Activated gamma-delta T cell (primary cell): ENCODE data around the gene COL4A2.

Experiments used
- DNase-seq: peaks from one replicate; lab custom pipeline; 2025; lab: John Stamatoyannopoulos, UW

Gene COL4A2

DNA sequence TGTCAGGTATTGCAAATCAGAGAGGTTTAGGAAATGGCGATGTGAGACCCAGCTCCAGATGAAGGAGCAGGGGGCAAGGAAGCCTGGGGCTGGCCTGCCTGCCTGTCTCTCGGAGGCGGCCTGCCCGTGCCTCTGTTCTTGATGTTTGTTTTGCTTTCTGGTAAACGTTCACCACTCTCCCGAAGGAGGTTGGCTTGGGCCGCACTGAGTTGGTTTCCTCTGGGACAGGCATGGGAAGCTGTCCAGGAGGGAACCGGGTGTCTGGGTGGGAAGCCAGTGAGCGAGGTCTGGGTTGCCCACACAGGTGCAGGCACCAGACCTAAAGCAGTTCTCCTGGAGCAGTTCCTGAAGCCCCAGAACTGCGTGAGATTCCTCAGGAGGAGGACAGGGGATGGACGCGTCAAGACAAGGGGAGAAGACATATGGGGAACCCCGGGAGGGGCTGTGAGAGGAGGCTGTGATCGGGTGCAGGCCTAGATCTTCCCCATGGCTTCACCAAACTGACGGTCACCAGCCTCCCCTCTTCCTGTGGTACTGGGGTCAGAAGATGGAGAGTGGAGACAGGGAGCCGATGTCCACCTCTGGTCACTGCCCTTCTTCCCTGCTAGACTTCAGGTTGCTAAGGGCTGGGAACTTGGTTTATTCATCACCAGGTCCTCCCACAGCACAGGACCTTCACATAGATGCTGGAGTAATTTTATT, 15.2 kb downstream of the COL4A2 start:
- no peak for DNase-seq

DNA sequence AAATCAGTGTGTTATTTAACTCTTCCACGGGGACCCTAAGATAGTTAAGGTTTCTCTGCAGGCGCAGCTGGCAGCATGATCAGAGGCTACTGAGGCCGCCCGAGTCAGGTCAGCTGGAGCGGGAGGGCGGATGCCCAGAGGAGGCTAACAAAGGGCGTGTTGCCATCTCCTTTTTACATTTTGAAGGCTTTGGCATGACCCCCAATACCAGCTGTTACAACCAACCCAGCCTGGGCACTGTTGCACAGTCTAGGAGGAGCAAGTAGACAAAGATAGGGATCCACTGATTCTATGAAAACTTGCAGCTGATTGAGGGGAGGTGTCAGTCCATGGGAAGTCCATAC, 15.7 kb downstream of the COL4A2 start:
- DNase-seq, result no peak

DNA sequence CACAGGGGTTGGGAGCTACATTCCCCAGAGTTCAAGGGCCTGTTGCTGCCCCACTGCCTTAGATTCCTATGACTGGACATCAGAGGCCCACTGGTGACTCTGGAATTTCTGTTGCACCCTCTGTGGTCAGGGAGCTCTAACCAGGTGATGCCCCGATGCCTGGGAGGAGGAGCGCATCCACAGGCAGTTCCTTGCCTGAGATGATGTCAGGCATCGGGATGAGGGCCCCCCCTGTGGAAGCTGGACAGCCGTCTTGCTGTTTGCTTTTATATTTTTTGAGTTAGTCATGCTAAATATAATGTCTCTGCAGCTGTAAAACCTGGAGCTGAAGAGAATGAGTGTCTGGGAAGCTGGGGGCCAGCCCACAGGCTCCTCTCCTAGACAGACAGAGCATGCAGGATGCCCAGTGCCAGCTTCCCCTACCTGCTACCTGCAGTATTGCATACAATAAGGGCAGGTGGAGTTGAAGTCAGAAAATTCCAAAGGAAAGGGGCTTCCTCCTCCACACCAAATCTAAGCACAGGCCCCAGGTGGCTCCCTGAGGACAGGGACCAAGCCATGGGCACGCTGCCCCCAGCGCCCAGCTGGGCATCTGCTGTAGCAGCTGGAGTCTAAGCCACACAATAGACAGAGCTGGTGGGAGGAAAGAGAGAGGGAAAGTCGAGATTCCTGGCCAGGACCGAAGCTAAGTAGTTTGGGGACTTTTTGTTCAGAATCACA, 16.2 kb downstream of the COL4A2 start:
- no peak for DNase-seq

DNA sequence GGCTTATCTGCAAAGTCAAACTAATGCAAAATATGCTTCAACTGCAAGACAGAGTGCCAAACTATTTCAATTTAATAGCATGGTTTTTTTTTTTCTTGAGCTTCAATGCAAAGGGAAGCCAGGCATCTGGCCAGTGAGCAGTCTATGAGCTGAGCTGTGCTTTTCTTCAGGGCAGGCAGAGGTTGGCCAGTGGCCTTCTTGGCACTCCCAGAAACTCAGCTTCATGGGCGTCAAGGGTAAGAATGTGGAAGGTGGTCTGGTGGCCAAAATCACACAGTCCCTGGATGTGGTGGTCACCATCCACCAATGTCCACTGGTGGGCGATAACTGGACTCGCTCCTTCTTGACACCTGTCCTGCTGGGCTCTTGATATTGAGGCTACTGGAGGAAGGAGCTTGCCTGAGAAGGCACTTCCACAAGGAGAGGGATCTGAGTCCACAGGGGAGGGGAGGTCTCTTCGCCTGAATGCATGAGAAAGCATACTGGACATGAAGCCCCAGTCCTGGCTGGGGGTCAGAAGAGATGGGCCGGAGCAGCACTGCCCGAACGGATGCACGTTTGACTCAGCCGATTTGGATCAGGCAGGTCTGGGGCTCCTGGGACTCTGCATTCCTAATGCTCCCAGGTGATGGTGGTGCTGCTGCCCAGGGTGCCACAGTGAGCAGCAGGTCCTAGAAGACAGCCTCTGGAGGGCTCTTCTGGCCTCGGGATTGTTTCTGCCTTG, 17.1 kb downstream of the COL4A2 start:
- DNase-seq, result no peak

DNA sequence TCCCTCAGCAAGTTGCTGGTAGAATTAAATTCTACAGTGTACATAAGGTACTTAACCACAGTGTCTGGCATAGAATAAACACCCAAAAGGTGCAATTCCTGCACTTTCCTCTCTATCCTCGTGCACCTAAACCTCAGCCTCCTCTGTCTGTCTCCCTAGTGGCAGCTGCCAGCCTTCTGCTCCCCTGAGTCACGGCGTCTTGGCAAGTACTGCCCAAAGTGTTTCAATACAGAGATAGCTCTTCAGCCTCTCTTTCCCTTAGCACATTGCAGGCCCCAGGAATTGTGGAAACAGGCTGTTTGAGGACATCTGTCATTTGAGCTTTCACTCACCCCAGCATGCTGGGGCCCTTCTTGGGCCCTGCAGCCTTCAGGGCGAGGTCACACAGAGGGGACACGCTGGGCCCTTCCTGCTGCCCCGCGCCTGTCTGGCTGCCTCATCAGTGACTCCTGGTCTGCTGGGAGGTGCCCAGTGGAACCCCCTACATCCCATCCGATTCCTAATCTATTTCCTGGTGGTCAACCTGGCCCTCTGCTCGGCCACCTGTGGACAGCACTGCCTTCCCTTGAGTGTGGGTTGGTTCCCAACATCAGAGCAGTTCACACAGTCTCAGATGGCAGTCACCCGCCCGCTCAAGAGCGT, 19.3 kb downstream of the COL4A2 start:
- DNase-seq, result no peak

DNA sequence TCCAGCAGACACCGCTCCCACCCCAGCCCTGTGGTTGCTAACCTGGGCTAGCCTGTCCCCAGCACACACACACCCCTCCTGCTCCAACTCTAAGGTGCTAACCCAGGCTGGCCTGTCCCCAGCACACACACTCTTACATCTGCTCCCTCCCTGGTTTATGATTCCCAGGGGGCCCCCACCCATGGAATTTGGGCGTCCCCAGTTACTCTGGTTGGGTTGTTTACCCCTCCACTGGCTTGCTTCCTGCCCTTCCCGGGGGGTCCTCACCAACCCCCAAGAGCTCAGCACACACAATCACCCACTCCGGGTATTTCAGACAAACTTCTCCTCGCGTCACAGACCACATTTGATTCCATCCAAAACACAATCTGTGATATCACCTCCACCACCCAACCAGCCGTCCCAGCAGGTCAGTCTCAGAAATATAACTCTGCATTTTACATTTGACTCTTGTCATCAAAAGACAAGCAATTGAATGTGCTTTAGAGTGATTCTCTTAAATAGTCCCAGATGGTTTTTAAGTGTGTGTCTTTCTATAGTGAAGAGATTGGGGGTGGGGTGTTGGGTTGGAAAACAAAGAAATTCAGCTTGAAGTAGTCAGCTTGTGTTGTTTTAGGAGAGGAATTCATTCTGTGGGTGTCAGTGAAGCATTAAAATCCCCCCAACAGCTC, 20.1 kb downstream of the COL4A2 start:
- no peak for DNase-seq

DNA sequence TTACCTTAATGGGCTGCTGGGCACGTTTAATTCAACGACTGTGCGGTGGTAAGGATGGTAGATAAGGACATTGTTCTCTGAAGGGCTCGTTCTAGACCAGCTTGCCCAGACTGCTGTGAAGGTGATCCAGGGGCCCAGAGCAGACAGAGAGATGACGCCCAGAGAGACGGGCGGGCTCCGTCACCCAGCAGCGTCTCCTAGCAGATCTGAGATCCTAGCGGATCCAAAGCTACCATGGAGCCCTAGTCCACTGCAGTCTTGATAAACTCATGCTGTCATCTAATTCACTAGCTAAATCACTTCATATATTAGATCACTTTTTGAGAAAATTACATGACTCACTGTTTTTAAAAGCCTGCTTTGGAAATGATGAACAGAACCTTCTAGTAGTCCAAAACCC, 21.5 kb downstream of the COL4A2 start:
- no peak for DNase-seq

DNA sequence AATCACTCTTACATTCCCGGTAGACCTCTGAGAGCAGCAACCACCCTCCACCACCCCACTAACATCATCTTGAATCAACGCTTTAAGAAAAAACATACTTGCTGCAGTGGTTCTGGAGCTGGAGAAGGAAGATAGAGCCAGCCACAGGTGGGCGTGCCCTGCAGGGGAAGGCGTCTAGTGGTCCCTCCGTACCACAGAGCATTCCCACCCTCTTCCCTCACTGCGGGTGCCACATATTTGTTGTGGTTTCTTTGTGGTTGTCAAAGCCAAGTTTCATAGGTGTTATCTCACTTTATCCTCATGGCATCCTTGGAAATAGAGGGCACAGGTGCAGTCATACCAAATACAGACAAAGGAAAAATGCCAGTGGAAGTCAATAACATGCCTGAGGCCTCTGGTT, 22.2 kb downstream of the COL4A2 start:
- no peak for DNase-seq

DNA sequence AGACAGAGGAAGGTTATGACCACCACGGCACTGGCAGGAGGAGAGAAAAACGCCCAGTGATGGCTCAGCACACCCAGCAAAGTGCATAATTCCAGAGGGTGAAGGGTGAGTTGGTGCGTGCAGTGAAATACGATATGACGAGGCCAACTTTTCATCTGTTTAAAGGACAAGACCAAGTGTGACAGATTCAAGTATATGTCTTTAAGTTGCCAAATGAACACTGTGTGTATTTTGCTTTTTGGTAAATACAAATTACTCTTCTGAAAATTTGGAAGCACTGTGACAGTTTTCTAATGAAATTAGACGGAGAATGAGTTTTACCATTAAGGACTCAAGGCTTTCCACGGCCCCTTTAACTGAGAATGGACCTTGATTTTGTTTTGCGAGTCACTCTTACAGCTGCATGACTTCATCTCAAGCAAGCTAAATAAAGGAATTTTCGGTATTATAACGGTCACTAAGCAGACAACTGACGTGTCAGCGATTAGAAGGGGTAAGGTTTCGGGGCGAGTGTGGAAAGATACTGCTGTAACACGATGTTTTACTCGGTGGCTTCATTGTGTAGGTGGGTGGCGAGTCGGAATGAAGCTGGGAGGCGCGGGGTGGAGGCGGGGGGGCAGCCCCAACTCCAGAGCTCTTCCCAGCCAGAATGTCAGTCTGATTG, 22.8 kb downstream of the COL4A2 start:
- DNase-seq, result no peak

DNA sequence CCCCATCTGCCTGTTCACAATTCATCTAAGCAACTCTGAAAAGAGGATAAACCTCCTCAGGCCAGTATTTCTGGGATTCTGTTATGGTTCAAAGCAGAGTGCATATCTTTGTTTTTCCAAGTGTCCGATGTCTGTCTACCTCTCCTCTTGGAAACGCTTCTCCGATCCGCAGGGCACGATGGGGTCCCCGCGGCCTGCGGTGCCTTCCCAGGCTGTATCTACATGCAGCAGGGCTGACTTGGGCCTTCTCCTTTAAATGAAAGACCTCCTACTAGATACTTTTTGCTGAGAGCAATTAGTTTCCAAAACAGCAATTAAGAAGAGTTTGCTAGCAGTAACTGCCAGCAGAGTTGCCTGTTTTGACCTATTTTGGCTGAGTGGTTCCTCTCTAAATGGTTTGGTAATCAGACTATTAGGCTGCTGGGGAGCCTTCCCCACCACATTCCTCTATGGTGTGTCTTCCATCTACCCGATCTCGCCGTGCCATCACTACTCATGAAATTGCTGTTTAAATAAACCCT, 23.5 kb downstream of the COL4A2 start:
- DNase-seq, result no peak

DNA sequence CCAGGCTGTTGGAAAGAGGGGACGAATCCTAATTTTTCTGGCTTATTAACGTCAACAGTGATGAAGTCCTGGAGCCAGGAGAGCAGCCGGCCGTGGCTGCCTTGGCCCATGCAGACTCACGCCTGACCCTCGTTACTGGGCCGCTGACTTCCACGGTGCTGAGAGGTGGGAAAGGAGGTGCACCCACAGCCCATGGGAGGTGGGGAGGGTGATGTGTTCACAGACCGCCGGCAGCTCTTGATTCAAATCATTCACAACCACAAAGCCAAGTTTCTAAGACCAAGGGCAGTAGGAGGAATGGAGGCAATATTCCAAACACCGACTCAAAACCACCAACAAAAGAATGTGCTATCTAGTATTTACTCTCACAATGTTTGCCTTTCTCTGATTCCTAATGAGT, 24.3 kb downstream of the COL4A2 start:
- DNase-seq, result no peak

DNA sequence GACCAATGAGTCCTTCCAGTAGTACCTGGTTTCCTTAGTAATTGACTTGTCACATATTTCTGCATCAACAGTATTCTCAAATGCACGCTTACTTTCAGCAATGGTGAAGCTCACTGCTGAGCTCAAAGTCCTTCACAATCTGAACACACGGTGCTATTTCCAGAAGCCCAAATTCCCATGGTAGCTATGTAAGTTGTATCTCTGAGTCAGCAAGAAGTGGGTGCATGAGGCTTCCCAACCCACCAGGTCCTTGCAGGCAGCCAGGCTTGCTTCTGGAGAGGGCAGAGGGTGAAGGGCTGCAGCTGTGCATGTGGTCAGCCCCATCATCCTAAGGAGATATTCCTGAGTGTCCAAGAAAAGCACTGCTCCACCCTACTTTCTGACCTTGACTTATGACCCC, 25.7 kb downstream of the COL4A2 start:
- no peak for DNase-seq

DNA sequence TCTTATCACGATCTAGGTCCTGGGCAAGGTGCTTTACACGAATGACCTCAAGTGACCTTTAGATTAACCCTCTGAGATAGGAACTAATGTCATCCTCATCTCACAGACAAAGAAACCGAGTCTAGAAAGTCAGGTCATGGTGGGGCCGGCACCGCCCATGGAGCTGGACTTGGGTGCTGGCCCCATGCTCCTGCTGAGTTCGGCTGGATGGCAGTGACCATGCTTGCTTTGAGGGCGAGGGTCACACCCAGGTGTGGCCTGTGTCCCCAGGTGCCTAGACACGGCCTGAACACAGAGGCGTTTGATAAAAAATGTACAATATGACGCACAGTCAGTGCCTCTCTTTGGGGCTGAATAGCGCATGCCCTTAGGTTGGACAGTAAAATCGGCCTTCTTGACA, 26.8 kb downstream of the COL4A2 start:
- DNase-seq, result no peak

DNA sequence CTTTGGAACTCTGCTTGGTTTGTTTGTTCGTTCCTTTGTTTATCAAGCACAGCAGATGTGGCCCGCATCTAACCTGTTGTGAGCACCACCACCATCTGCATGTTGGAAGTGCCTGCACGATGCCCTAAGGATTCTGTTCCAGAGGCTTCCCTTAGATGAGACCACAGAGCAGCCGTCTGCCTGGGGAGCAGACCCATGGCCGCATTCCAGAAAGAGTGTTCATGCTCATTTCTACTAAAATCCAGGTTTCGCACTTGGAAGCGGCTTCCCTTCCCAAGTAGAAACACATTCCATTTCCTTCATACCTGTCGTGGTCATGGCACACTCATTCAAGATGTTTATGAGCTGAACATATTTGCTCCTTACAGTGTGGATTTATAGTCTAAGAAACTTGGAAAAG, 27.2 kb downstream of the COL4A2 start:
- DNase-seq, result no peak

DNA sequence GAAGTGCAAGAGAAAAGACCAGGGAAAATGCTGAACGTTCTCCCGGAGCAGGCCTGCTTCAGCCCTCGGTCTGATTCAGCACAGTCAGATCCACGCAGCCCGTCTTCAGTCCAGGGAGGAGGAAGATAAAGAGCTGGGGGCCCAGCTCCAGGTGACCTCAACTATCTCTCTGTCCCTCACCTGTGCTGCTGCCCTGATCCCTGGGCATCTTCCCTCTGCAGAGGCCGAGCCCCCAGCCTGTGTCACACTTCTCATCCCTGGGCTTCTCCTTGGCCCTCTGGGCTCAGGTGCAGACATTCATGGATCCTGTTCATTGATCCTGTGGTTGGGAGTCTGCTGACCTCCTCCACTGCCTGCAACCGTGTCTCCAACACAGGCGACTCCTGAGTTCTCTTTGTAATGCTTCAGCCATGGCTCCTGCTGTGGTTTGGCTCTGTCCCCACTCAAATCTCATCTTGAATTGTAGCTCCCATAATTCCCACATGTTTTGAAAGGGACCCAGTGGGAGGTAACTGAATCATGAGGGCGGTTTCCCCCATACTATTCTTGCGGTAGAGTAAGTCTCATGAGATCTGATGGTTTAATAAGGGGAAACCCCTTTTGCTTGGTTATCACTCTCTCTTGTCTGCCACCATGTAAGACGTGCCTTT, 27.9 kb downstream of the COL4A2 start:
- no peak for DNase-seq

DNA sequence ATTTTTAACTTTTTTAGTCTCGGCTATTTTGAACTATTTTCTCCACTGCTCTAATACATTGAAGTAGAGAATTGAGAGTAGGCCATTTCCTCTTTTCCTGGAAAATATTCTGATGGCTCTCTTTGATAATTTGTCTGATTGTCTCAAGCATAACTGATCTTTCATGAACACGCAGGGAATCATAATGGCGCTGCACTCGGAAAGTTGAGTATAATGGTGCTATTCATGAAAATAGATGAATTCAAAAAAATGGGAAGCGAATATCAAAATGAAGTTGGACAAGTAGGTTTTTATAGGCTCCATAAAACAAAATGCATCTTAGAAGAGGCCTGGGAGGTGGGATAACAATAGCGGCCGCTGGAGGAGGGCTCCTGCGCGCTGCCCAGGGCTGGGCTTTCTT, 29.0 kb downstream of the COL4A2 start:
- DNase-seq, result no peak

DNA sequence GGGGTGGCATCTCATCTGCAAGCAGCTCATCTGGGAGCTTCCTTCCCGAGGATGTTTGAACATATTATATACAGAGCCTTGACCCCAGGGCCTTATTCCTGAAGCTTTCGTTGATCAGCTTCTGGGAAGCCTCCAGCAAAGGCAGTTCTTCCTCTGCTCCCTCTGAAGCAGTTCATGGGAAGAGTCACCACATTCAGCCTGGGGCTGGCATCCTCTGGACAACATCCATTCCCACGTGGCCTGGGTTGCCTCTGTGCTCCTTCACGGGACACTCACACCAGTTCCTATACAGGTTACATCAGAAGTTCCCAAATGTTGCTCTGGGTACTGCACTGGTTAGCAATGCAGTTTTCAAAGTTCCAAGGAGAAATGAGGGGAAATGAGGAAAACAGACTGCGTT, 29.6 kb downstream of the COL4A2 start:
- DNase-seq, result no peak

DNA sequence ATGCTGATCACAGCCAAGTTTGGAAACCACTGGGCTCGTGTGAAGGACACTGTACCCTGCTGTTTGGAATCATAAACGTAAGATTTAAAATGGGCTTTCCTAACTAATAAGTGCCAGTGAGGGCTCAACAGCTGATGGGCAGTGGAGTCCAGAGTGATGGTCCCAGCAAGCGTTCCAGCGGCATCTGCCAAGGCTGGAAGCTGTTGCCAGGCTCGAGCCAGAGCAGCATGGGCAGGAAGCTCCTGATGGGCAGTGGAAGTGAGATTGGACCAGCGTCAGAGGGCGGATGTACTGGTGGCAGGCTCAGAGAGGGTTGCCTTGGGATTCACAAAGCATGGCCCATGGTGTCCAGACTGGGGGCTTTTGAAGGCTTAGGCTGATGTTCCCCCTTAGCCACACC, 30.2 kb downstream of the COL4A2 start:
- no peak for DNase-seq

DNA sequence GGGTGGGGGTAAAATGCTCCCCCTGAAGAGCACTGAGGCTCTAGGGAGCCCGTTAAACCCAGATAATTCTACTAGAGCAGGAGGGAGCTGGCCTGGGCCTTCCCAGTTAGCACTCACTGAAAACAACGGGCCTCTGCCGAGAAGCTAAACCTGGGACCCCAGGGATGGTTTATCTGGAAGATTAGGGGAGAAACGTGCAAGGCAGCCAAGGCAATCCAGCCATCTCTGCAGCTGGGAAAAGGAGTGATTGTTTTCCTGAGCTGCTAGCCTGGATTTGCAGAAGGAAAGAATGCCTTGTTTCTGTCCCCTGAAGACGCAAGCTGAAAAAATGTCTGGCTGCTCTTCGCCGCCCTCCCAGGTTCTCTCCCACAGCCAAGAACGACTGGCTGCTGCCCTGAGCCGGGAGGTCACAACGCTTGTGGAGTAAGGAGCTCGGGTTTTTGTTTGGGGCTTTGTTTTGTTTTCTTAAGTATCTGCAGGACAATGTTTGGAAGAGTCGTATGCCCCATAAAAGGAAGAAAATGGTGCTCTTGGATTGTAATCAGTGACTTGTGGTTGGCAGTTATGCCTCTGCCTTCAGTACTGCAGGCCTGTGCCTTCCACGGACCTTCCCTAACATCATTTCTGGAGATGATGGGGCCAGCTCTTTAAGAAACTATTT, 31.5 kb downstream of the COL4A2 start:
- no peak for DNase-seq

DNA sequence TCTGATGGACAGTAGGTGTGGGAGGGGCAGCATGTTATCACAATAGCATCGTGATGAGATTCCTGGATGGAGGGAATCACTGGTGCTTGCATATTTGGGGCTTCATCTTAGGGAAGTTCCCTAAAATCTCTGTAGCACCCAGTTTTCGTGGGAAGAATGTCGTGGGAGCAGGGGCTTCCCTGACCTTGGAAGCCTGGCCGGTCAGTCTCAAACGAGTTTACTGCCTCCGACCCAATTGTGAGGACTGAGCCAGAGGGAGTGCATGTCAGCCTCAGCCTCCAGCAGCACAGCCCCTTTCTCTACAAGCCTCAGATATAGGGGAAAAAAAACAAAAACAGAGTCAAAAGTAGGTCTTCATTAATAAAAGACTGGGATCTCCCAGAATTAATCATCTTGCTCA, 32.2 kb downstream of the COL4A2 start:
- no peak for DNase-seq
